H9 (cell line): ENCODE data around the gene FBXO31. TPM values are rescaled to one million over a fixed set of nuclear protein-coding genes. Genes with fewer than 3 reads are reported as not detected.
A peak's percentile ranks its signal among the peaks of the same experiment; 100 is the strongest.

Experiments
- DNase-seq: peaks from one replicate; pipeline ENCODE4 v3.0.0-alpha.2; 2017
- H2AFZ ChIP-seq: one replicate; pipeline ENCODE4 v1.6.1; 2013; ENCODE audit warnings: mild to moderate bottlenecking, low read length, control low read depth, moderate library complexity
- H2AK5ac ChIP-seq: 2 replicates; pipeline ENCODE4 v1.6.1; 2013; ENCODE audit warnings: low read length, control low read depth, mixed read lengths; ENCODE audit not compliant: insufficient read length
- H2BK120ac ChIP-seq: one replicate; pipeline ENCODE4 v1.6.1; 2013; ENCODE audit warnings: low read depth, mild to moderate bottlenecking, low read length, control low read depth, inconsistent platforms; ENCODE audit not compliant: poor library complexity, severe bottlenecking
- H2BK12ac ChIP-seq: 2 replicates; pipeline ENCODE4 v1.6.1; 2013; ENCODE audit warnings: low read length, control low read depth, mixed read lengths, low read depth; ENCODE audit not compliant: insufficient read length
- H2BK15ac ChIP-seq: 2 replicates; pipeline ENCODE4 v1.6.1; 2013; ENCODE audit warnings: low read depth, low read length, control low read depth
- H2BK20ac ChIP-seq: one replicate; pipeline ENCODE4 v1.6.1; 2013; ENCODE audit warnings: low read depth, mild to moderate bottlenecking, low read length, control low read depth, inconsistent platforms; ENCODE audit not compliant: poor library complexity, severe bottlenecking
- H2BK5ac ChIP-seq: 2 replicates; pipeline ENCODE4 v1.6.1; 2013; ENCODE audit warnings: low read length, control low read depth, mixed read lengths; ENCODE audit not compliant: insufficient read length
- H3K14ac ChIP-seq: 2 replicates; pipeline ENCODE4 v1.6.1; 2013; ENCODE audit warnings: low read length, control low read depth; ENCODE audit not compliant: insufficient read depth
- H3K18ac ChIP-seq: 2 replicates; pipeline ENCODE4 v1.6.1; 2013; ENCODE audit warnings: low read depth, mild to moderate bottlenecking, mixed read lengths, low read length, control low read depth; ENCODE audit not compliant: insufficient read length
- H3K23ac ChIP-seq: 2 replicates; pipeline ENCODE4 v1.6.1; 2013; ENCODE audit warnings: low read length, control low read depth, mixed read lengths, low read depth; ENCODE audit not compliant: insufficient read length
- H3K23me2 ChIP-seq: 2 replicates; pipeline ENCODE4 v1.6.1; 2013; ENCODE audit warnings: low read depth, mild to moderate bottlenecking, mixed read lengths, low read length, control low read depth; ENCODE audit not compliant: insufficient read length, poor library complexity, severe bottlenecking
- H3K27ac ChIP-seq: 2 replicates; pipeline ENCODE4 v1.5.1; 2013; ENCODE audit warnings: low read length, control low read depth, mixed read lengths, low read depth; ENCODE audit not compliant: insufficient read length
- H3K27me3 ChIP-seq: 2 replicates; pipeline ENCODE4 v1.6.1; 2013; ENCODE audit warnings: low read length, control low read depth, inconsistent platforms; ENCODE audit not compliant: insufficient read depth
- H3K4ac ChIP-seq: 2 replicates; pipeline ENCODE4 v1.6.1; 2013; ENCODE audit warnings: low read depth, mild to moderate bottlenecking, control low read depth, inconsistent platforms, low read length, moderate library complexity
- H3K4me1 ChIP-seq: 2 replicates; pipeline ENCODE4 v1.6.1; 2013; ENCODE audit warnings: low read length, control low read depth, inconsistent platforms; ENCODE audit not compliant: insufficient read depth
- H3K4me2 ChIP-seq: 2 replicates; pipeline ENCODE4 v1.6.1; 2013; ENCODE audit warnings: low read length, control low read depth, mixed read lengths; ENCODE audit not compliant: insufficient read length, insufficient read depth
- H3K56ac ChIP-seq: 2 replicates; pipeline ENCODE4 v1.6.1; 2013; ENCODE audit warnings: low read depth, mild to moderate bottlenecking, mixed read lengths, low read length, control low read depth; ENCODE audit not compliant: insufficient read length
- H3K79me1 ChIP-seq: 2 replicates; pipeline ENCODE4 v1.6.1; 2013; ENCODE audit warnings: low read depth, mild to moderate bottlenecking, moderate library complexity, low read length, control low read depth, inconsistent platforms; ENCODE audit not compliant: insufficient read depth, poor library complexity, severe bottlenecking
- H3K79me2 ChIP-seq: 2 replicates; pipeline ENCODE4 v1.6.1; 2013; ENCODE audit warnings: low read length, control low read depth, inconsistent platforms; ENCODE audit not compliant: insufficient read depth
- H3K9ac ChIP-seq: 2 replicates; pipeline ENCODE4 v1.6.1; 2013; ENCODE audit warnings: low read length, control low read depth, mixed read lengths; ENCODE audit not compliant: insufficient read length; ENCODE audit errors: extremely low read depth
- H3K9me3 ChIP-seq: one replicate; pipeline ENCODE4 v1.6.1; 2013; ENCODE audit warnings: low read depth, low read length, inconsistent platforms; ENCODE audit not compliant: control insufficient read depth
- H3T11ph ChIP-seq: one replicate; pipeline ENCODE4 v1.6.1; 2013; ENCODE audit warnings: mild to moderate bottlenecking, low read length, control low read depth, inconsistent platforms
- H4K20me1 ChIP-seq: one replicate; pipeline ENCODE4 v1.6.1; 2013; ENCODE audit not compliant: control insufficient read depth, insufficient read length, insufficient read depth
- H4K5ac ChIP-seq: 2 replicates; pipeline ENCODE4 v1.6.1; 2013; ENCODE audit warnings: low read depth, mild to moderate bottlenecking, mixed read lengths, low read length, control low read depth; ENCODE audit not compliant: insufficient read length
- H4K8ac ChIP-seq: replicated peaks from 2 replicates; pipeline ENCODE4 v1.6.1; 2013; ENCODE audit warnings: low read length, control low read depth, mixed read lengths, low read depth; ENCODE audit not compliant: insufficient read length
- H4K91ac ChIP-seq: 2 replicates; pipeline ENCODE4 v1.6.1; 2013; ENCODE audit warnings: low read depth, mild to moderate bottlenecking, moderate library complexity, mixed read lengths, low read length, control low read depth; ENCODE audit not compliant: insufficient read length
- H3K27ac Mint-ChIP-seq, 3 experiments: 2 replicates in 2 of 3; 3 replicates in 1 of 3; pipeline ENCODE4 v1.8.0; 2020 to 2021; ENCODE audit warnings: mixed read lengths in 3 of 3, mild to moderate bottlenecking in 1 of 3, moderate library complexity in 1 of 3
- H3K27me3 Mint-ChIP-seq: 2 replicates; pipeline ENCODE4 v1.8.0; 2021; ENCODE audit warnings: low read depth, mild to moderate bottlenecking, moderate library complexity, mixed read lengths
- H3K36me3 Mint-ChIP-seq, 3 experiments: 2 replicates in 2 of 3; 3 replicates in 1 of 3; pipeline ENCODE4 v1.8.0; 2020 to 2021; ENCODE audit warnings: low read depth in 3 of 3, mixed read lengths in 3 of 3; ENCODE audit not compliant: insufficient read depth in 1 of 3
- H3K4me1 Mint-ChIP-seq, 2 experiments: 2 replicates each; pipeline ENCODE4 v1.8.0; 2020; ENCODE audit warnings: mixed read lengths in 2 of 2
- H3K4me3 Mint-ChIP-seq, 2 experiments: 2 replicates in 1 of 2; 3 replicates in 1 of 2; pipeline ENCODE4 v1.8.0; 2020 to 2021; ENCODE audit warnings: mild to moderate bottlenecking in 2 of 2, mixed read lengths in 2 of 2, moderate library complexity in 1 of 2
- H3K9me3 Mint-ChIP-seq, 2 experiments: 2 replicates in 1 of 2; 3 replicates in 1 of 2; pipeline ENCODE4 v1.8.0; 2020; ENCODE audit warnings: mild to moderate bottlenecking in 2 of 2, mixed read lengths in 2 of 2, moderate library complexity in 1 of 2
- CTCF ChIP-seq: fragments of 200-600 bp; sonication (generic); conservative IDR thresholded peaks from 3 replicates; pipeline ENCODE4 v1.8.0; 2021; ENCODE audit warnings: antibody characterized with exemption, mild to moderate bottlenecking
- WGBS: extraction: QIAGEN DNeasy Blood & Tissue Kit; methylation state at CpG from one replicate; pipeline ENCODE4 v1.1.7; 2013; ENCODE audit warnings: missing lambda C conversion rate, low lambda C conversion rate, mixed read lengths; ENCODE audit not compliant: insufficient read length; ENCODE audit errors: extremely low coverage; 5-methylcytosine and 5-hydroxymethylcytosine counted together
- total RNA-seq: library from RNA; stranded (reverse); gene quantifications from 2 replicates; pipeline ENCODE4 v1.2.1, GENCODE V29; 2021

FBXO31 gene
- total RNA-seq, 1 experiment from 2014 or later = 24.2 TPM

GRCh38 chr16:87410530-87410929, 27.0 kb upstream of the FBXO31 start:
- Histone ChIP-seq H2BK15ac (no peak overlapping the region), H3K23me2 (no peaks in the 10 kb centered on the region), H3K27me3 (no peaks in the 10 kb centered on the region), H4K91ac (no peak overlapping the region), H3K9ac (no peak overlapping the region), H3K79me2 (no peaks in the 10 kb centered on the region), H2BK20ac (no peak overlapping the region), H3K56ac (no peak overlapping the region), H3K23ac (no peak overlapping the region), H2BK120ac (no peak overlapping the region), H3K18ac (no peak overlapping the region), H4K20me1 (no peaks in the 10 kb centered on the region), H3K27ac (no peak overlapping the region), H3K14ac (no peak overlapping the region), H2BK12ac (no peak overlapping the region), H4K8ac (no peak overlapping the region), H2AK5ac (no peak overlapping the region), H3K4ac (no peak overlapping the region), H3T11ph (no peak overlapping the region), H2AFZ (no peak overlapping the region), H4K5ac (no peak overlapping the region), H3K79me1 (no peaks in the 10 kb centered on the region), H2BK5ac (no peak overlapping the region), H3K4me2 (no peak overlapping the region), H3K4me1 (no peaks in the 10 kb centered on the region), H3K9me3 (no peaks in the 10 kb centered on the region)
- Mint-ChIP-seq H3K27me3 (no peaks in the 10 kb centered on the region), H3K27ac (peak overlapping the region in 2 of 3 experiments; percentile 23 to 61; a peak in 4 of 7 replicates), H3K9me3 (no peaks in the 10 kb centered on the region), H3K4me3 (no peak overlapping the region), H3K36me3 (peaks cover 27 to 73% (median 70%) of the 10 kb centered on the region in 3 experiments; a peak in 6 of 7 replicates), H3K4me1 (no peaks in the 10 kb centered on the region; a peak in 1 of 4 replicates)
- no peak for DNase-seq
- no peak for TF ChIP-seq CTCF
- no CpG with 5 or more reads among the region's 11 CpGs for WGBS
